Parathyroid adenoma (tissue), 2 donors: ENCODE data around the gene CSRNP3.

ENCODE experiments used
- H2AFZ ChIP-seq: fragments of 300-600 bp; sonication (generic); one replicate; pipeline ENCODE4 v1.7.0; 2017; ENCODE audit warnings: antibody characterized with exemption, mild to moderate bottlenecking
- H3K27ac ChIP-seq: fragments of 300-600 bp; sonication (generic); one replicate; pipeline ENCODE4 v1.7.0; 2017
- H3K27me3 ChIP-seq: fragments of 300-600 bp; sonication (generic); one replicate; pipeline ENCODE4 v1.7.0; 2017; ENCODE audit warnings: low read length; ENCODE audit not compliant: control insufficient read depth, insufficient read depth
- H3K36me3 ChIP-seq: fragments of 300-600 bp; sonication (generic); one replicate; pipeline ENCODE4 v1.7.0; 2017; ENCODE audit warnings: low read length; ENCODE audit not compliant: control insufficient read depth, insufficient read depth
- H3K4me1 ChIP-seq: fragments of 300-600 bp; sonication (generic); one replicate; pipeline ENCODE4 v1.7.0; 2017; ENCODE audit warnings: control low read depth
- H3K4me2 ChIP-seq: fragments of 300-600 bp; sonication (generic); one replicate; pipeline ENCODE4 v1.7.0; 2017; ENCODE audit warnings: low read length
- H3K4me3 ChIP-seq: fragments of 300-600 bp; sonication (generic); one replicate; pipeline ENCODE4 v1.7.0; 2017; ENCODE audit warnings: low read depth, low read length
- H3K79me2 ChIP-seq: fragments of 300-600 bp; sonication (generic); one replicate; pipeline ENCODE4 v1.7.0; 2017; ENCODE audit warnings: control low read depth
- H3K9ac ChIP-seq: fragments of 300-600 bp; sonication (generic); one replicate; pipeline ENCODE4 v1.7.0; 2017; ENCODE audit warnings: mild to moderate bottlenecking
- H3K9me3 ChIP-seq: fragments of 300-600 bp; sonication (generic); one replicate; pipeline ENCODE4 v1.7.0; 2017; ENCODE audit warnings: low read length; ENCODE audit not compliant: control insufficient read depth
- CTCF ChIP-seq: fragments of 300-600 bp; sonication (generic); IDR thresholded peaks from one replicate; pipeline ENCODE4 v1.7.0; 2017; ENCODE audit warnings: antibody characterized with exemption, mild to moderate bottlenecking
- donor health status: primary hyperparathyroidism.

CSRNP3 gene

GRCh38 chr2:165645930-165646831 lies 176.7 kb downstream of the CSRNP3 start:
- H3K27me3 ChIP-seq, result no peaks in the 10 kb centered on the region
- H3K36me3 ChIP-seq, result no peaks in the 10 kb centered on the region
- no peaks in the 10 kb centered on the region for H3K79me2 ChIP-seq
- no peak overlapping the region for H3K4me3 ChIP-seq
- H3K4me1 ChIP-seq, result no peaks in the 10 kb centered on the region
- no peak overlapping the region for H3K9ac ChIP-seq
- H2AFZ ChIP-seq, result no peak overlapping the region
- no peak for TF ChIP-seq CTCF
- H3K9me3 ChIP-seq, result no peaks in the 10 kb centered on the region
- H3K4me2 ChIP-seq, result no peak overlapping the region
- H3K27ac ChIP-seq, result no peak overlapping the region

GRCh38 chr2:165647409-165647808 lies 177.9 kb downstream of the CSRNP3 start:
- H3K79me2 ChIP-seq, result no peaks in the 10 kb centered on the region
- no peak overlapping the region for H3K4me2 ChIP-seq
- no peak overlapping the region for H3K9ac ChIP-seq
- TF ChIP-seq CTCF, result no peak
- no peak overlapping the region for H3K4me3 ChIP-seq
- no peaks in the 10 kb centered on the region for H3K36me3 ChIP-seq
- no peaks in the 10 kb centered on the region for H3K4me1 ChIP-seq
- H3K27me3 ChIP-seq, result no peaks in the 10 kb centered on the region
- H3K27ac ChIP-seq, result no peak overlapping the region
- H2AFZ ChIP-seq, result no peak overlapping the region
- H3K9me3 ChIP-seq, result no peaks in the 10 kb centered on the region

GRCh38 chr2:165648801-165649200 lies 179.3 kb downstream of the CSRNP3 start:
- Histone ChIP-seq H3K4me3 (no peak overlapping the region), H3K27me3 (no peaks in the 10 kb centered on the region), H3K36me3 (no peaks in the 10 kb centered on the region), H3K27ac (no peak overlapping the region), H3K9ac (no peak overlapping the region), H2AFZ (no peak overlapping the region), H3K9me3 (no peaks in the 10 kb centered on the region), H3K4me1 (no peaks in the 10 kb centered on the region), H3K4me2 (no peak overlapping the region), H3K79me2 (no peaks in the 10 kb centered on the region)
- no peak for TF ChIP-seq CTCF

- Histone ChIP-seq H3K4me3 (no peak overlapping the region), H3K79me2 (no peaks in the 10 kb centered on the region), H3K9me3 (no peaks in the 10 kb centered on the region), H2AFZ (no peak overlapping the region), H3K27me3 (no peaks in the 10 kb centered on the region), H3K9ac (no peak overlapping the region), H3K36me3 (no peaks in the 10 kb centered on the region), H3K4me1 (no peaks in the 10 kb centered on the region), H3K27ac (no peak overlapping the region), H3K4me2 (no peak overlapping the region)
- TF ChIP-seq CTCF, result no peak
These were observed 181.7 kb downstream of the CSRNP3 start for GRCh38 chr2:165651233-165651632.

GRCh38 chr2:165655661-165656060 lies 186.2 kb downstream of the CSRNP3 start:
- Histone ChIP-seq H2AFZ (no peak overlapping the region), H3K27ac (no peak overlapping the region), H3K27me3 (no peaks in the 10 kb centered on the region), H3K4me1 (no peaks in the 10 kb centered on the region), H3K4me3 (no peak overlapping the region), H3K9ac (no peak overlapping the region), H3K36me3 (no peaks in the 10 kb centered on the region), H3K9me3 (no peaks in the 10 kb centered on the region), H3K79me2 (no peaks in the 10 kb centered on the region), H3K4me2 (no peak overlapping the region)
- TF ChIP-seq CTCF, result no peak
